ENCODE data around the gene DNAJC27. TPM values are rescaled to one million over a fixed set of nuclear protein-coding genes. Genes with fewer than 3 reads are reported as not detected.

Gene DNAJC27
- total and polyA plus RNA-seq, 2 of the 13 experiments (the other 11 are each of a cell fraction or from before 2014, with no cell fraction given): 3.1 to 3.7 TPM

DNA sequence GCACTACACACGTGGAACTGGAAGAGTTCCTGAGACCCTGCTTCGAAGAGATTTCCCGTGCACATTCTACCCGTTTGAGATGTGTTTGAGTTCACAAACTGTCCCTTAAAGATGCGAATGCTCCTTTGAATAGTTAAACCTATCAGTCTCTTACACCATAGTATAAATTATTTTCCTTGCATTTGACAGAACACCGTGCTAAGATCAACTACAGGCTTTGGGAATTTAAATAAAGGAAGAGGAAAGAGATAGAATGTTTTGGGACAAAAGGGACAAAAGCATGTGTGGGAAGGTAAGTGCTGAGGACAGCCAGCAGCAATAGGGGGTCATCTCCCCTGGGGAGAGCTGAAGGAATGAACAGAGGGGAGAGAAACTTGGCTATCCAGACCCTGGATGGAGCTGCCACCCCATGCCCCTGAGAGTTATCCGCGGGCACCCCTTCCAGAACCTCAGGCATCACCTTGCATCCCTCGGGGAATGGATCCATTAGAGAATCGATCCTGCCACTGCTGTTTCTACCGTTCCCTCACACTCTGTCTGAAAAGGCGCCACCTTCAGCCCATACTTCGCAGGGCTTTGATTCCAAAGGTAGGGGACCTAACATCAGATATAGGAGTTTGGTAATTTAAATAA is 50.8 kb downstream of the DNAJC27 start (continued):
- TF ChIP-seq ZNF292 (CRISPR knock-in tag; IDR thresholded peaks at IDR 0.05; ENCODE audit: borderline replicate concordance, low read depth) (no peak), FOXK2 (IDR thresholded peaks at IDR 0.05) (no peak), BCL6 (CRISPR knock-in tag; IDR thresholded peaks at IDR 0.05) (0 out of 2 replicates have a peak, but pooled peaks have one; percentile 29), STAG1 (CRISPR knock-in tag; IDR thresholded peaks at IDR 0.05) (peak; percentile 33; the same call in 1 of the 2 replicates), ONECUT2 (CRISPR knock-in tag; IDR thresholded peaks at IDR 0.05) (peak; percentile 33; the same call in 1 of the 2 replicates), SMC3 (IDR thresholded peaks at IDR 0.05; ENCODE audit: low read length) (peak; percentile 49; the same call in 1 of the 2 replicates), SCMH1 (CRISPR knock-in tag; IDR thresholded peaks at IDR 0.05; ENCODE audit: borderline replicate concordance) (no peak), ZNF180 (CRISPR knock-in tag; IDR thresholded peaks at IDR 0.05; ENCODE audit: borderline replicate concordance, low read depth) (no peak), ZNF451 (CRISPR knock-in tag; IDR thresholded peaks at IDR 0.05) (no peak), RFXAP (CRISPR knock-in tag; IDR thresholded peaks at IDR 0.05; ENCODE audit: borderline replicate concordance) (no peak), ZNF614 (CRISPR knock-in tag; IDR thresholded peaks at IDR 0.05; ENCODE audit: borderline replicate concordance) (no peak), ZNF616 (CRISPR knock-in tag; IDR thresholded peaks at IDR 0.05; ENCODE audit: low read depth) (no peak), HHEX (CRISPR knock-in tag; IDR thresholded peaks at IDR 0.05) (no peak), ARNT (IDR thresholded peaks at IDR 0.05) (no peak), CREB1 (IDR thresholded peaks at IDR 0.05) (no peak), CREB1 (CRISPR knock-in tag; IDR thresholded peaks at IDR 0.05) (no peak)
- TF ChIP-seq, protein P1, sequence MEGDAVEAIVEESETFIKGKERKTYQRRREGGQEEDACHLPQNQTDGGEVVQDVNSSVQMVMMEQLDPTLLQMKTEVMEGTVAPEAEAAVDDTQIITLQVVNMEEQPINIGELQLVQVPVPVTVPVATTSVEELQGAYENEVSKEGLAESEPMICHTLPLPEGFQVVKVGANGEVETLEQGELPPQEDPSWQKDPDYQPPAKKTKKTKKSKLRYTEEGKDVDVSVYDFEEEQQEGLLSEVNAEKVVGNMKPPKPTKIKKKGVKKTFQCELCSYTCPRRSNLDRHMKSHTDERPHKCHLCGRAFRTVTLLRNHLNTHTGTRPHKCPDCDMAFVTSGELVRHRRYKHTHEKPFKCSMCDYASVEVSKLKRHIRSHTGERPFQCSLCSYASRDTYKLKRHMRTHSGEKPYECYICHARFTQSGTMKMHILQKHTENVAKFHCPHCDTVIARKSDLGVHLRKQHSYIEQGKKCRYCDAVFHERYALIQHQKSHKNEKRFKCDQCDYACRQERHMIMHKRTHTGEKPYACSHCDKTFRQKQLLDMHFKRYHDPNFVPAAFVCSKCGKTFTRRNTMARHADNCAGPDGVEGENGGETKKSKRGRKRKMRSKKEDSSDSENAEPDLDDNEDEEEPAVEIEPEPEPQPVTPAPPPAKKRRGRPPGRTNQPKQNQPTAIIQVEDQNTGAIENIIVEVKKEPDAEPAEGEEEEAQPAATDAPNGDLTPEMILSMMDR (CRISPR knock-in tag; IDR thresholded peaks at IDR 0.05): peak; percentile 61
- TF ChIP-seq, protein P2, sequence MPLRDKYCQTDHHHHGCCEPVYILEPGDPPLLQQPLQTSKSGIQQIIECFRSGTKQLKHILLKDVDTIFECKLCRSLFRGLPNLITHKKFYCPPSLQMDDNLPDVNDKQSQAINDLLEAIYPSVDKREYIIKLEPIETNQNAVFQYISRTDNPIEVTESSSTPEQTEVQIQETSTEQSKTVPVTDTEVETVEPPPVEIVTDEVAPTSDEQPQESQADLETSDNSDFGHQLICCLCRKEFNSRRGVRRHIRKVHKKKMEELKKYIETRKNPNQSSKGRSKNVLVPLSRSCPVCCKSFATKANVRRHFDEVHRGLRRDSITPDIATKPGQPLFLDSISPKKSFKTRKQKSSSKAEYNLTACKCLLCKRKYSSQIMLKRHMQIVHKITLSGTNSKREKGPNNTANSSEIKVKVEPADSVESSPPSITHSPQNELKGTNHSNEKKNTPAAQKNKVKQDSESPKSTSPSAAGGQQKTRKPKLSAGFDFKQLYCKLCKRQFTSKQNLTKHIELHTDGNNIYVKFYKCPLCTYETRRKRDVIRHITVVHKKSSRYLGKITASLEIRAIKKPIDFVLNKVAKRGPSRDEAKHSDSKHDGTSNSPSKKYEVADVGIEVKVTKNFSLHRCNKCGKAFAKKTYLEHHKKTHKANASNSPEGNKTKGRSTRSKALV (CRISPR knock-in tag; IDR thresholded peaks at IDR 0.05): peak; percentile 72
- TF ChIP-seq, protein P3, sequence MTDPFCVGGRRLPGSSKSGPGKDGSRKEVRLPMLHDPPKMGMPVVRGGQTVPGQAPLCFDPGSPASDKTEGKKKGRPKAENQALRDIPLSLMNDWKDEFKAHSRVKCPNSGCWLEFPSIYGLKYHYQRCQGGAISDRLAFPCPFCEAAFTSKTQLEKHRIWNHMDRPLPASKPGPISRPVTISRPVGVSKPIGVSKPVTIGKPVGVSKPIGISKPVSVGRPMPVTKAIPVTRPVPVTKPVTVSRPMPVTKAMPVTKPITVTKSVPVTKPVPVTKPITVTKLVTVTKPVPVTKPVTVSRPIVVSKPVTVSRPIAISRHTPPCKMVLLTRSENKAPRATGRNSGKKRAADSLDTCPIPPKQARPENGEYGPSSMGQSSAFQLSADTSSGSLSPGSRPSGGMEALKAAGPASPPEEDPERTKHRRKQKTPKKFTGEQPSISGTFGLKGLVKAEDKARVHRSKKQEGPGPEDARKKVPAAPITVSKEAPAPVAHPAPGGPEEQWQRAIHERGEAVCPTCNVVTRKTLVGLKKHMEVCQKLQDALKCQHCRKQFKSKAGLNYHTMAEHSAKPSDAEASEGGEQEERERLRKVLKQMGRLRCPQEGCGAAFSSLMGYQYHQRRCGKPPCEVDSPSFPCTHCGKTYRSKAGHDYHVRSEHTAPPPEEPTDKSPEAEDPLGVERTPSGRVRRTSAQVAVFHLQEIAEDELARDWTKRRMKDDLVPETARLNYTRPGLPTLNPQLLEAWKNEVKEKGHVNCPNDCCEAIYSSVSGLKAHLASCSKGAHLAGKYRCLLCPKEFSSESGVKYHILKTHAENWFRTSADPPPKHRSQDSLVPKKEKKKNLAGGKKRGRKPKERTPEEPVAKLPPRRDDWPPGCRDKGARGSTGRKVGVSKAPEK (CRISPR knock-in tag; IDR thresholded peaks at IDR 0.05; ENCODE audit: borderline replicate concordance): peak; percentile 63; the same call in 1 of the 2 replicates
- TF ChIP-seq, protein P4, sequence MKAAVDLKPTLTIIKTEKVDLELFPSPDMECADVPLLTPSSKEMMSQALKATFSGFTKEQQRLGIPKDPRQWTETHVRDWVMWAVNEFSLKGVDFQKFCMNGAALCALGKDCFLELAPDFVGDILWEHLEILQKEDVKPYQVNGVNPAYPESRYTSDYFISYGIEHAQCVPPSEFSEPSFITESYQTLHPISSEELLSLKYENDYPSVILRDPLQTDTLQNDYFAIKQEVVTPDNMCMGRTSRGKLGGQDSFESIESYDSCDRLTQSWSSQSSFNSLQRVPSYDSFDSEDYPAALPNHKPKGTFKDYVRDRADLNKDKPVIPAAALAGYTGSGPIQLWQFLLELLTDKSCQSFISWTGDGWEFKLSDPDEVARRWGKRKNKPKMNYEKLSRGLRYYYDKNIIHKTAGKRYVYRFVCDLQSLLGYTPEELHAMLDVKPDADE (CRISPR knock-in tag; IDR thresholded peaks at IDR 0.05): no peak
- TF ChIP-seq, protein P5, sequence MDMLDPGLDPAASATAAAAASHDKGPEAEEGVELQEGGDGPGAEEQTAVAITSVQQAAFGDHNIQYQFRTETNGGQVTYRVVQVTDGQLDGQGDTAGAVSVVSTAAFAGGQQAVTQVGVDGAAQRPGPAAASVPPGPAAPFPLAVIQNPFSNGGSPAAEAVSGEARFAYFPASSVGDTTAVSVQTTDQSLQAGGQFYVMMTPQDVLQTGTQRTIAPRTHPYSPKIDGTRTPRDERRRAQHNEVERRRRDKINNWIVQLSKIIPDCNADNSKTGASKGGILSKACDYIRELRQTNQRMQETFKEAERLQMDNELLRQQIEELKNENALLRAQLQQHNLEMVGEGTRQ (IDR thresholded peaks at IDR 0.05; ENCODE audit: low read depth, low read length): no peak
- TF ChIP-seq, protein P5 (CRISPR knock-in tag; IDR thresholded peaks at IDR 0.05; ENCODE audit: borderline replicate concordance): no peak
